Neural cell (in vitro differentiated cells): Measurements from ENCODE around the gene NTN5.

ENCODE experiments used
- EP300 ChIP-seq: fragments of 450-650 bp; conservative IDR thresholded peaks from 2 replicates; pipeline ENCODE4 v1.6.1; 2014; ENCODE audit warnings: antibody characterized with exemption, mild to moderate bottlenecking, moderate library complexity; ENCODE audit not compliant: poor library complexity, severe bottlenecking
- EZH2 ChIP-seq: fragments of 200-600, 300-800 bp; shearing (Covaris generic), sonication (generic); IDR thresholded peaks from 2 replicates; pipeline ENCODE4 v1.6.1; 2014; ENCODE audit warnings: antibody characterized with exemption, low read length, borderline replicate concordance, mild to moderate bottlenecking; ENCODE audit not compliant: insufficient read depth, poor library complexity, severe bottlenecking
- POLR2AphosphoS5 ChIP-seq: IDR thresholded peaks from 2 replicates; pipeline ENCODE4 v1.6.1; 2012
- RAD21 ChIP-seq: fragments of 450-650 bp; conservative IDR thresholded peaks from 2 replicates; pipeline ENCODE4 v1.6.1; 2014; ENCODE audit warnings: antibody characterized with exemption, mild to moderate bottlenecking, moderate library complexity
- SMC3 ChIP-seq: fragments of 450-650 bp; conservative IDR thresholded peaks from 2 replicates; pipeline ENCODE4 v1.6.1; 2014; ENCODE audit warnings: antibody characterized with exemption, mild to moderate bottlenecking, moderate library complexity; ENCODE audit not compliant: poor library complexity
- TF ChIP-seq, protein P1 (sequence below): fragments of 450-650 bp; IDR thresholded peaks from 2 replicates; pipeline ENCODE4 v1.5.1; 2014; ENCODE audit warnings: antibody characterized with exemption, mild to moderate bottlenecking, moderate library complexity; ENCODE audit not compliant: poor library complexity, severe bottlenecking

DNA sequence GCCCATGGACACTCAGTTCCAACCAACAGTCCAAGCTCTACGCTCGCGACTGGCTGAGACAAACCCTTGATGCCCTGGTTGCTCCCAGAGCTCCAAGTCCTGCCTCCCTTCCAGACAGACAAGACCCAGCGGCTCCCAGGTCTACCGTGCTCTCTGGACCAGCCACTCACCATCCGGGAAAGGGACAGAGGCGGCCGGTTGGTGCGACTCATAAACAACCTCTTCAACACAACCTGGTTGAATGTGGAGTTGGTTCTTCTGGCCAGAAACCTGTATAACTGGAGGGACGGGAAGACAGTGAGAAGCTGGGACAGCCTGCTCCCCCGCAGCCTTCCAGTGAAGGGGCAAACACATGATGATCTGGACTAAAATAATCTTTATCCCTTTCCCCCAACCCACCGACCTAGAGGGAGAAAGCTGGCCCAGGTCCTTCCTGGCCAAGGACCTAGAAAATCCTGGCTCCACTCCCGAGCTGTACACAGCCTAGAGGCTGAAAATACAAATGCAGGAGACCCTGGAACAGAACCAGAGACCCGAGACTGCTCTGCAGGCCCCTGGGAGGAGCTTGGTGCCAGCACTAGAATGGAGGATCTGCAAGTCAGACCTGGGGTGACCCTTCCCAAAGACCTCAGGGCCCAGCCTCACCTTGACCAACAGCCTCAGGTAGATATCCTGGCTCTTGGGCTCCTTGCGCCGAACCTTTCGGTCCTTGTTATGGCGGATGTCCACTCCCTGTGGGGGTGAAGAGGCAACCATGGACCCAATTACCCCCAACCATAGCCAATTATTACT, 55.5 kb downstream of the NTN5 start:
- TF ChIP-seq SMC3: no peak
- TF ChIP-seq, protein P1, sequence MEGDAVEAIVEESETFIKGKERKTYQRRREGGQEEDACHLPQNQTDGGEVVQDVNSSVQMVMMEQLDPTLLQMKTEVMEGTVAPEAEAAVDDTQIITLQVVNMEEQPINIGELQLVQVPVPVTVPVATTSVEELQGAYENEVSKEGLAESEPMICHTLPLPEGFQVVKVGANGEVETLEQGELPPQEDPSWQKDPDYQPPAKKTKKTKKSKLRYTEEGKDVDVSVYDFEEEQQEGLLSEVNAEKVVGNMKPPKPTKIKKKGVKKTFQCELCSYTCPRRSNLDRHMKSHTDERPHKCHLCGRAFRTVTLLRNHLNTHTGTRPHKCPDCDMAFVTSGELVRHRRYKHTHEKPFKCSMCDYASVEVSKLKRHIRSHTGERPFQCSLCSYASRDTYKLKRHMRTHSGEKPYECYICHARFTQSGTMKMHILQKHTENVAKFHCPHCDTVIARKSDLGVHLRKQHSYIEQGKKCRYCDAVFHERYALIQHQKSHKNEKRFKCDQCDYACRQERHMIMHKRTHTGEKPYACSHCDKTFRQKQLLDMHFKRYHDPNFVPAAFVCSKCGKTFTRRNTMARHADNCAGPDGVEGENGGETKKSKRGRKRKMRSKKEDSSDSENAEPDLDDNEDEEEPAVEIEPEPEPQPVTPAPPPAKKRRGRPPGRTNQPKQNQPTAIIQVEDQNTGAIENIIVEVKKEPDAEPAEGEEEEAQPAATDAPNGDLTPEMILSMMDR: no peak
- no peak for TF ChIP-seq EZH2
- no peak for TF ChIP-seq POLR2AphosphoS5
- no peak for TF ChIP-seq RAD21
- TF ChIP-seq EP300: no peak
